GM19328 (cell line): ENCODE measurements around the gene RAPGEF3.
A peak's percentile ranks its signal among the peaks of the same experiment; 100 is the strongest.

Experiments
- ATAC-seq: cut with Tn5 transposase; IDR thresholded peaks from one replicate; pipeline ENCODE4 v1.9.1; 2021; ENCODE audit warnings: mild to moderate bottlenecking, moderate library complexity; ENCODE audit not compliant: unreplicated experiment

Gene RAPGEF3

DNA sequence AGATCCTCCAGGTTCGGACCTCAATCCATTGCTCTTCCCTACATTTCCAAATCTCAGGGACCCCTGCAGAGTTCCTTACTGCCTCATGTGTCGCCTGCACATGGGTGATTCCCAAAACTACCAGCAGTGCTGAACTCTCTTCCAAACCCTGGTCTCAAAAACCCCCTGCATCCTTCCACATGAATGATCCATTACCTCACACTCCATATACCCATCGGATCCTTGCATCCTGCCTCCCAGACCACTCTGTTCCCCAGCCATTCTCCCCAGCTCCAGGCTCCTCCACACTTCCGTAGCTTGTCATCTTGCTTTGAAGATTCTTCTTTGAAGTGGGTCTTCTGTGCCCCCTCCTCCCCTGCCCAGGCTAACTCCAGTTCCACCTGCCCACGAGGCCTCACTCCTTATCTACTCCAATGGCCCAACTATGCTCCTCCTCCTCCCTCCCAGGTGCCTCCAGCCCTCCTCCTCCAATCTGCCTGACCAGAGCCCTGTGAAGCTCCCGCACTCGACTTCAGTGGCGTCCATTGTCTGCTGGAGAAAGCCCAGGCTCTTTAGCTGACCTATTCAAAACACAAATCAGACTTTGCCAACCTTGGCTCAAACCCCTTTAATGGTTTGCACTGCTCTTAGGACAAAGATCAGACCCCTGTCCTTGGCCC lies 13.8 kb downstream of the RAPGEF3 start:
- ATAC-seq = no peak

- ATAC-seq = no peak
These were observed 14.6 kb downstream of the RAPGEF3 start for GRCh38 chr12:47744005-47744651.

GRCh38 chr12:47743311-47743860 lies 15.3 kb downstream of the RAPGEF3 start:
- no peak for ATAC-seq

DNA sequence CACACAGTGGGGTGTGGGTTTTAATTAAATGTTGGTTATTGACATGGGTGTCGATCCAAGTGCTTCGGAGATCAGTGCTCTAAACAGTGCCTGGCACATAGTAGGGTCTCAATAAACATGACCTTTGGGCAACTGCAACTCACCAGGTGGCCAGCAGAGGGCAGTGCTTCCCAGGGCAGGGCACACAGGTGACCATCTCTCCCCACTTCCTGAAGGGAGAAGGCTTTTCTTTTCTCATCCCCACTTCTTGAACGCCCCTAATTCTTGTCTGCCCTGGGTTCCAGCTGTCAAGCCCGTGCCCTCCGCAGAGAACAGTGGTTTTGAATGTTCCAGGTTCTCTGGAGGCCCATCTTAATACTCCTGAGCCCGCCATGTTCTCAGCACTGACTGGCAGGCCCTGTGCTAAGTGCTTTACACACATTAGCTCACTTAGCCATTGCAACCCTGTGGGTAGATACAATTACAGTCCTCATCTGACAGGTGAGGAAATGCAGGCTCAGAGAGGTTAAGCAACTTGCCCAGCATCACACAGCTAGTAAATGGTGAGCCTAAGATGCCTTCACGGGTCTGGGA lies 16.3 kb downstream of the RAPGEF3 start:
- no peak for ATAC-seq

- no peak for ATAC-seq
These were observed 17.4 kb downstream of the RAPGEF3 start for GRCh38 chr12:47741340-47741703.

GRCh38 chr12:47740606-47741339 lies 17.9 kb downstream of the RAPGEF3 start:
- ATAC-seq = no peak

DNA sequence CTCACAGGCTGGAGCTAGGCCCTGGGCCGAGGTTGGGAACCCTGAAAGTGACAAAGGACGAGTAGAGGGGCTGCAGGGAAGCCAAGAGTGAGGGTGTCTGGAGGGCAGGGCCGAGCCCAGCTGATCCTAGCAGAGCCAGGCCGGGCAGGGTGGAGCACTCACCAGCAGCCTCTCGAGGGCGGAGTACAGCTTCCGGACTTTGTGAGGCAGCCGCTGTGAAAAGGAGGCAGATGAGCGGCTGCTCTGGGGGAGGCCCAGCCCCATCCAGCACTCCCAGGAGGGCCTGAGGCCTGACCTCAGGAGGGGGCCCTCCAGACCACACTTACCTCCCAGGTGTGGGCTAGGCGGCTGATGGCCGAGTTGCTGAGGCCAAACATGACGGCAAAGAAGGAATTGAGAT lies 18.7 kb downstream of the RAPGEF3 start:
- ATAC-seq = peak; percentile 58

DNA sequence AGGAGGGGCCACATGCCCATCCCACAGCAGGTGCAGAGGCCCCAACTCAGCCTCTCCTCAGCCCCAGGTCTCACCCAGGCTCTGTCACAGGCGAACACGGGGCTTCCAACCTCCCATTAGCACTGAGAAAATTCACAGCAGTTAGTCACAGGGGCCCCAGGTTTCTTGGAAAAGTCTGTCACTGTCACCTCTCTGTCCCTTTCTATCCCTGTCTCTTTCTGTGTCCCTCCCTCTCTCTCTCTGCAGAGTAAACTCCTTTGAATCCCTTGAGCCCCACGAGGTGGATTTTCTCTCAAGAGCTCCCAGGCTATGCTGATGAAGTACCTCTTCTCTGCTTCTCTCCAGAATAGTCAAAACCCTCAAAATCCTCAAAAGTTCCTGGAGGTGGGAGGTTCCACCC lies 19.4 kb downstream of the RAPGEF3 start:
- ATAC-seq = no peak

- no peak for ATAC-seq
These were observed 20.6 kb downstream of the RAPGEF3 start for GRCh38 chr12:47737936-47738594.

- no peak for ATAC-seq
These were observed 21.6 kb downstream of the RAPGEF3 start for GRCh38 chr12:47736877-47737676.

GRCh38 chr12:47736216-47736615 lies 22.5 kb downstream of the RAPGEF3 start:
- no peak for ATAC-seq

DNA sequence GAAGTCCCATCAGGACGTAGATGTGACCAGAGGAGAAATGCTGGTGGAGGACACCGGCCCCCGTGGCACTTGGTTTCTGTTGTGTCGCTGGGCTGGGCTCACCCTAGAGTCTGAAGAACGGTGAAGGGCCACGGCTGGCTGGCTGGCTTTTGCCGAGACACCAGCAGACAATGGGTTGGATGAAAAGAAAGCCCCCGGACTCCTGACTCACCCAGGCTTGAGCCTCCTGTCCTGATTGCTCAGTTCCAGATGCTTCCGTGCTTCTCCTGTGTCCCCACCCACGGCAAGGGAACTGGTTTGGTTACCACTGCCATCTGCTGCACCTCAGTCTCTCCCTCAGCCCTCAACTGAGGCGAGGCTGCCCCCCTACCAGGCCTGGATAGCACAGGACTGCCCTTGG lies 23.0 kb downstream of the RAPGEF3 start:
- no peak for ATAC-seq

GRCh38 chr12:47734725-47735480 lies 23.8 kb downstream of the RAPGEF3 start:
- ATAC-seq = no peak

- no peak for ATAC-seq
These were observed 25.5 kb downstream of the RAPGEF3 start for GRCh38 chr12:47733142-47733541.

DNA sequence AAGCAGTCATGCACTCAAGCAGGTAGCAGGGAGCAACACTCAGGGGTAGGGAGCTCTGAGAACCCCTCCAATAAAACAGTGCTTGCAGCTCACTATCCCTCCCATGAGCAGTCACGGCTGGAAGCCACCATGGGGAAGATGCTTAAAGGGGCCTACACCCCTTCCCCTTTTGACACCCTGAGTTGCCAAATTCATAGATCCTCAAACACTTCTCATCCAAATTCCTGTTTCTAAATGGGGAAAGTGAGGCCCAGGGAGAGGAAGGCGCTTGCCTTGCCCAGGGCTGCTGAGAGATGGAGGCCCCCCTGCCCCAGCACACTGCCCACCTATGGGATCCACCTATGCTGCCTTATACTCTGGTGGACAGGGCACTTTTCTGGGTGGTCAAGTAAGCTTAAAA lies 26.2 kb downstream of the RAPGEF3 start:
- ATAC-seq = no peak

GRCh38 chr12:47731723-47732122 lies 27.0 kb downstream of the RAPGEF3 start:
- ATAC-seq = no peak

- ATAC-seq = no peak
These were observed 28.3 kb downstream of the RAPGEF3 start for GRCh38 chr12:47730341-47730744.

DNA sequence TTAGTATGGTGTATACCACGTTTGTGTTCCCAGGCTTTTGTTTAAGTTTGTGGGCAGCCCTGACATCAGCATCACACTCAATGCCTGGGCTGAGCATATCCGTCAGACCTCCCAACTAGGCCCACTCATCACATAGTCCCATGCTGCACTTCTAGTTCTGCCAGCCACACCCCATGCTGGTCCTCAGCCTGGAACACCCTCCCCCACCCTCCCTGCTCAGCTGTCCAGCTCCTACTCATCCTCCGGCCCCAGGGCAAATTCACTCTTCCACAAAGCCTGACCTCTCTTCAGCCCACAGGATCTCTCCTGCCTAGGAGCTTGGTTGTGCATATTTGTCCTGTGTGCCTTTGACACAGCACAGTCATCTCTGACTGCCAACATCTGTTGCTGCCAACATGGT lies 29.4 kb downstream of the RAPGEF3 start:
- ATAC-seq = no peak

GRCh38 chr12:47725893-47726292 lies 32.8 kb downstream of the RAPGEF3 start:
- no peak for ATAC-seq
